Right renal pelvis (tissue), 4 donors: Measurements from ENCODE around the gene RASGEF1C. TPM values are rescaled to one million over a fixed set of nuclear protein-coding genes. Genes with fewer than 3 reads are reported as not detected.

Experiments
- DNase-seq, 4 donors: peaks; one replicate each; pipeline ENCODE4 v3.0.0-alpha.2; 2013; ENCODE audit warnings: low read depth in 4 of 4, low spot score in 3 of 4, missing footprints in 1 of 4
- polyA plus RNA-seq, 4 donors: library from polyadenylated mRNA; unstranded; fragments of 120-200 nt; gene quantifications; one replicate each; pipeline ENCODE4 v1.2.1, GENCODE V29; 2013; ENCODE audit not compliant: insufficient read length in 4 of 4

Gene RASGEF1C
- polyA plus RNA-seq, 4 donors: 0.55 to 1.1 (median 0.88) TPM

DNA sequence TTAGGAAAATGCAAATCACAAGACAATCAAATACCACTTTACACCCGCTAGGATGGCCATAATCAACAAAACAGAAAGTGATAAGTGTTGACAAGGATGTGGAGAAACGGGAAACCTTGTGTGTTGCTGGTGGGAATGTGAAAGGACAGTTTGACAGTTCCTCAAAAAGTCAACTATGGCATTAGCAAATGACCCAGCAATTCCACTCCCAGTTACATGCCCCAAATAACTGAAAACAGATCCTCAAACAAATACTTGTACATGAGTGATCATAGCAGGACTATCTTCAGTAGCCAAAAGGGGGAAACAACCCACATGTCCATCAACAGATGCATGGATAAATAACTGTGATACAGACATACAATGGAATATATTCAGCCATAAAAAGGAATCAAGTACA lies 21.2 kb downstream of the RASGEF1C start:
- DNase-seq: no peak

DNA sequence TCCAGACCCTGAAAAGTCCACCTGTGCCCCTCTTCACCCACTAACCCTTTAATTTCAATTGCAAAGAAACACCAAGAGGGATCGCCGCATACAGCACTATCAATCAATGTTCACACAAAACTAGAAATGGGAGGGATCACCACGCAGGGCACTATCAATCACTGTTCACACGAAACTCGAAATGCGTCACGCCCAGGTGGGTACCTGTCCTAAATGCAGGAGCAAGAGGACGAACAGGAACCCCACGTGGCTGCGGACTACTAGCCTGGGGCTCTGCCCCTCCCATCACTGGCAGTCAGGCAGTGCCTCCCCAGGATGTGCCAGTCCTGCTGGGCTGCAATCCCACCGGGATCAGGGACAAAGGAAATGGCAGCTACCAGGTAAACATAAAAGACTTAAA lies 28.2 kb downstream of the RASGEF1C start:
- DNase-seq: no peak

DNA sequence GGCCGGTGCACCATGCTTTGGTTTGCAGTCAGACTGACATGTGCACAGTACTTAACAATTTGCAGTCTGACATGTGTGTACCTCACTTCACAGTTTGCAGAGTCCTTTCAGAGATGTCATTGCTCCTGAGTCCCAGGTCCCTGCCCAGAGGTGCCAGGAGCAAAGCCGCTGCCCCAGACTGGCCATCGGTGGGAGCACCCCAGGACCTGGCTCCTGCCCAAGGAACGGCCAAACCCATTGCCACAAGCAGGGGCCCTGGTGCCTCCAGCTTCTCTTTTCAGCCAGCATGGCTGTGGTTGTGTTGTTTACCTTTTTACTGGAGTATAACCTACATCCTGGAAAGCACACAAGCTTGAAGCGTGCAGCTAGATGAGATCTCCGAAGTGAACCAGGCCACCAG lies 28.6 kb downstream of the RASGEF1C start:
- no peak for DNase-seq

DNA sequence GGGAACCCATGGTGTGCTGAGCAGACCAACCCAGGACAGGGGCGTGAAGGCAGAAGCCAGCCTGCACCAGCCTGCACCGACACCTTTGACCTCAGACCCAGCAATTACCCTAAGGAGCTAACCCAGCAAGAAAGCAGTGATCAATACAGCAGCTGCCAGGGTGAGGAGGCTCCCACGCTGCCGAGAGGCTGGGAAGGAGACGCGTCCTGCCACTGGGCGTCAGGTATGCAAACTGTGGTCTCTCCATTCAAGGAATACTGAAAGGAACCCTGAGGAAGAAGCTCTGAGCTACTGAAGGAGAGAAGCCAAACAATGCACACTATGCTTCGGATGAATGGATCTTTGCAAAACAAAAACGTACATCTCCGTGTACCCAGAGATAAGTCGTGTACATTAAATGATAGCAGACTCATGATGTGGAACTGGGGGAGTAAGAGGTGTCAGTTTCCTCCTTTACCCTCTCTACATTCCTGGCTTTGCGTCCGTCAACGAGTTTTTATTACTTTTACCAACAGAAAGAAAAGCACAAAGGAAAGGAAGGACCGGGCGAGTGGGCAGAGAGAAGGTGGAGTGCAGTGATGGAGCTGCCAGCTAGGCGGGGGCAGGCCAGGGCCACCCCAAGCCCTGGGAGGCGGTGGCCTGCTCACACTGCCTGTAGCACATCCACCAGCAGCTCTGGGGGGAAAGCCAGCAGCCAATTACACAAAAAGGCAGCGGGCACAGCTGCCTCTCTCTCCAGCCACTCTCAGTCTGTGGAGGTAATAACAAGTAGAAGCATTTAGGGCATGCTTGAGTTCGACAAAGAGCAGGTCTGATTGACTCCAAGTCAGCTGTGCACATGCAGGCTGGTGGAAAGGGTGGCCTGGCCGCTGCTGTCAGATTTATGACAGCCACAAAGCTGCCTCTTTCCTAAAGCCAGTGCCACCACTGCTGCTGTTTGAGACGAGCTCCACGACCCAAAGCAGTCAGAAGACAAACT lies 29.3 kb downstream of the RASGEF1C start:
- no peak for DNase-seq

DNA sequence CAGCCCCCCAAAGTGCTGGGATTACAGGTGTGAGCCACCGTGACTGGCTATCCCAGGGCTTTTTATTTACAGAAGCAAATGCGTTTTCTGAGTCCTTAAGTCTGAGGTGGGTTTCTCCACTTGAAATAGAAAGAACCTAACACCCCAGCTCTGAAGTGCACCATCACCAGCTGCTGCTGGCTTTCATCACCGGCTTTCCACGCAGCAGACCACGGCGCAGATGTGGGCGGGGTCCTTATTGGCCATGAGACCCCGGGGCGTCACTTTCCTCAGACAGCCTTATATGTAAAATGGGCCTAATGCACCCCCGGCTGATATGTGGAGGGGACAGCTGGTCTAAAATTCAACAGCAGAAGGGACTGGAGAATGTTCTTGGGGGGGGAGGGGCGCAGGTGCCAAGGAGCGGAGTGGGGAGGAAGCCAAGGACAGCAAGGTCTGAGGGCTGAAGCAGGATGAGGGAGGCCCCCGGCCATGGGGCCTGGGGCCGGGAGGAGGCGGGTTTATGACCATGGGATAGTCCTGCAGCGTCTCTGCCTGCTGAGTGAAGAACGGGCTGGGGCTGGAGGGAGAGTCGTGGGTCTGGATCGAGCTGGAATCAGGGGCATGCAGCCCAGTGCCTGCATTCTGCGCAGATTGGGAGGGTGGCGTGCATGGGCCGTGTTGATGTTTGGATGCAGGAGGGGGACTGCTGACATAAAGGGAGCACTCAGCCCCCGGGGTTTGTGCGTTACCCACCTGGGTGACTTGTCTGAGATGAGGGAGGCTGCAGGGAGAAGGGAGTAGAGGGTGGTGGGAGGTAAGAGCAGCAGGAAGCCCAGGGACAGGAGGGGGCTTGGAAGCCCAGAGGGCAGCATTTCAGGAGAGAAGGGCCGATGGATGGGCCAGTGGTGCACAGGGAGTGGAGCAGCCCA lies 30.2 kb downstream of the RASGEF1C start:
- no peak for DNase-seq

DNA sequence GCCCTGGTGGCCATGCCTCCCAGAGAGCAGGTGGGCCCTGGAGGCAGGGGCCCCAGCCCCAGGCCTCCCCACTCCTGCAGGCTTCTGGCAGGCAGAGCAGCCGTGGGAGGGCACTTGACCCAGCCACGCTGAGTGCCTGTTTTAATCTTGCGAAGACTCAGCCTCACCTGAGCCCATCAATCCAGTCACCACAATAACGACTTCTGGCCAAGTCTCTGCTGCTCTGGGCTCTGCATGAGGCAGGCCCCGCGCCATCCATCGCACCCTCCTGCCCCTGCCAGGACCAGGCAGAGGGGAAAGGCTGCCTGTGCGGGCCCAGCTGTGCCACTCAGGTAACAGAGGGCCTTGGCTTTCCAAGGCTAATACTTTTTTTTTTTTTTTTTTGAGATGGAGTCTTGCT lies 32.8 kb downstream of the RASGEF1C start:
- no peak for DNase-seq

DNA sequence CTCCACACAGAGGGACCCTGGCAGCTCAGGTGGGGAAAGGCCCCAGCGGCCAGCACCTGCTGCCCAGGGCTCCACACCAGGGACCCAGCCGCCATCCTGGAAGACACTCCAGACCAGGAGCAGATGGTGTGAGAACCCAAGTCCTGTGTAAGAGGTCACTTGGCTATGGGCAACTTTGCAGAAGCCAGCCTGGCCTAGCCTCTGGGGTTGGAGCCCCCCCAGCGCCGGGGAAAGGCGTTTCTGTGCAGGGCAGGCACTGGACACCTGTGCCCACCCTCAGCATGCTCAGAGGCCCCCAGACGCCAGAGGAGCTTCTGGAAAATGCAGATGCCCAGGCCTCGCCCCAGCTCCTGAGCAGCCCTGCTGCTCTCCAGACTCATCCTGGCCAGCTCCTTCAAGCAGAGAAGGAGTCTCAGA lies 34.0 kb downstream of the RASGEF1C start:
- no peak for DNase-seq

DNA sequence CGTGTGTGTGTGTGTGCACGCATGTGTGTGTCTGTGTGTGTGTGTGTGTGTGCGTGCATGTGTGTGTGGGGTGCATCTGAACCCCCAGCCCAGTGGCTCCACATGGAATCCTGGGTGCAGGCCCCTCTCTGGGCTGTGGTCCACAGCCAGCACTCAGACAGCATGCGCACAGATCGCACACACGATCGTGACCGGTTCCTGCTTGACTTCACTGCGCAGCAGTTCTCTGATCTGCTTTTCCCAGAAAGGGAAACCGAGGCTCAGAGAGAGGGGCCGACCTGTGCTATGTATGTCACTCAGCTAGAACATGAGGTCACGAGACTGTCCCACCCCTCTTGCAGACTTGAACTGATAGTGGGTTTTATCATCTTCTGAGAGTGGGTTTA lies 34.4 kb downstream of the RASGEF1C start:
- DNase-seq: no peak

DNA sequence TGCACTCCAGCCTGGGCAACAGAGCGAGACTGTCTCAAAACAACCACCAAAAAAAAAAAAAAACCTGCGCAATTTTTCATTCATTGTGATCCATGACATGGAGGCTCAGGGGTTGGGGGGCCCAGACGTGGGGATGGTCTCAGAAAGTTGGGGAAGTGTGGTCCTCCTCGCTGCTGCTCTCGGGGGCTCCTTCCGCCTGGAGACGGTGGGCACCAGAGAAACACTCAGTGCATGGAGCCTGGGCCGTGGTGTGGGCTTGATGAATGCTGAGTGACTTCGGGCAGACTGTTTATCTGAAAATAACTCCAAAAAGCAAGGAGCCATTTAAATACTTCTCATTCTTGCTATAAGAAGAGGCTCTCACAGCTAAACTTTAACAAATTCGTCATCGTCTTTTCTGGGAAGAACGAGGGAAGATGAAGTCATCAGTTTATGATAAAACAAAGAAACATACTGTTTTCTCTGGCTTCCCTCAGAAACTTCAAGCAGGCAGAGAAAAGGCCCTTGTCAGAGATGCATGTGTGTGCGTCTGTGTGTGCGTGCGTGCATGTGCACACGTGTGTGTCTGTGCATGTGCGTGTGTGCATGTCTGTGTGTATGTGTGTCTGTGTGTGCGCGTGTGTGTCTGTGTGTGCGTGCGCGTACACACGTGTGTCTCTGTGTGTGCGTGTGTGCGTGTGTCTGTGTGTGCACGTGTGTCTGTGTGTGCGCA lies 35.0 kb downstream of the RASGEF1C start:
- DNase-seq: no peak

DNA sequence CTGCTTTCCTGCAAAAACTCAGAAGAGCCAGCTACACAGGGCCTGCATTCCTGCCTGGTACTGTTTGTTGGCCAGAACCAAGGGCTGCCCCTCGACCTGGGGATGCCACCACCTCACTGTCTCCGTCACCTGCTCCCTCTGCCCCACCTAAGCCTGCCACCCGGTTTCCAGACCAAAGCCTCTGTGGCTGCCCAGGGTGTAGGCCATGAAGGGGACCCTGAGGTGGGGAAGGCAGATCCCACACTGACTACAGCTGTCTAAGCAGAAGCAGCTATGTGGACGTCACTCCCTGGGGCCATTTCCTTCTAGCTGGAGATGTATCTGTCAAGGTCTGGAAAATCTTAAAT lies 35.8 kb downstream of the RASGEF1C start:
- DNase-seq: no peak

DNA sequence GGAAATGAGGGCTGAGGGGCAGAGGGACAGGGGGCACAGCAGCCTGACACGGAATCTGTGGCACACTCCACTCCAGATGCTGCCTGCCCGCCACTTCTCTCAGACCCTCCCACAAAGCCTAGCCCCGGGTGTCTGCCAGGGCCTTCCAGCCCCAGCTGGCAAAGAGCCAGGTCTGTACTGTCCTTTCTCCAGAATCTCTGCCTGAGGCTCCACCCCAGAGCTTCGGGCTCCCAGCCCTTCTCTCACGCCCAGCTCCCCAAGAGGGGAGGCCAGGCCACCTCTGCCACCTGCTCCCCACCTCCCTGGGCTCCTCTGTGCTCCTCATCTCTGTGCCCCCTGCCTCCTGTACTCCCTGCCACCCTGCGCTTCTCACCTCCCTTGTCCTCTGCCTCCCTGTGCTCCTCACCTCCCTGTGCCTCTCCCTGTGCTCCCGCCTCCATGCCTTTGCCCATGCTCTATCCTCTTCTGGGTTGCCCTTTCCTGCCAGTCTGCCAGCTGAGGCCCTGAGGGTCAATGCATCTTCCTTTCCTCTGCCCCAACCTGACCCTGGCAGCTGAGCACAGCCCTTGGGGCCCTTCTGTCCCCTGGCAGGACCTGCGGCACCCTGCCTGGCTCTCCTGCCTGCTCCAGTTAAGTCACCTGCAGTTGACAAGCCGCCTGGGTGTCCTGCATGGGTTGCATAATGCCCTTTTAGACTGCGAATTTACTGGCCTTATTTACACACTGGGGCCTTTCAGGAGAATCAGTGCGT lies 36.4 kb downstream of the RASGEF1C start:
- DNase-seq: no peak

DNA sequence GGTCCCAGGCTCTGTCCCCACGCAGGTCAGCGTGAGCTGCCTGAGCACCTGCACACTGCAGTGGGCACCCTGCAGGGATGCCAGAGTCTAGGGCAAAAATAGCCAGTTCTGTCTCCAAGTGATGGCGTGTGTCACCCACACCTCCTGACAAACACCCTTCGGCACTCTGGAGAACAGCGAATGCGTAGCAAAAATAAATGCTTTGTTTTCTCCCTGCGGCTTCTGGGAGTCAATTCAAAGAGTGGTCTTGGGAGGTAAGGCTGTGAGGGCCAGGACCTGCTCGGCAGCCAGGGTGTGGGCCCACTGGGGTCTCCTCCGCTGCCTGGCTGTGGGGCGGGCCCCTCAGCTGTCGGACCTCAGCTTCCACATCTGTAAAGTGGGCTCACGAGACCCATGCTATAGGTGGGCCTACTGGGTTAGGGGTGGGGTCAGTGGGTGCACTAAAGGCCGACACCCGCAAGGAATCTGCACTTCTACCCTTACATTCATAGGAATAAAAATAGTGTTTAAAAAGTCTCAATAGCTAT lies 37.4 kb downstream of the RASGEF1C start:
- DNase-seq: no peak

DNA sequence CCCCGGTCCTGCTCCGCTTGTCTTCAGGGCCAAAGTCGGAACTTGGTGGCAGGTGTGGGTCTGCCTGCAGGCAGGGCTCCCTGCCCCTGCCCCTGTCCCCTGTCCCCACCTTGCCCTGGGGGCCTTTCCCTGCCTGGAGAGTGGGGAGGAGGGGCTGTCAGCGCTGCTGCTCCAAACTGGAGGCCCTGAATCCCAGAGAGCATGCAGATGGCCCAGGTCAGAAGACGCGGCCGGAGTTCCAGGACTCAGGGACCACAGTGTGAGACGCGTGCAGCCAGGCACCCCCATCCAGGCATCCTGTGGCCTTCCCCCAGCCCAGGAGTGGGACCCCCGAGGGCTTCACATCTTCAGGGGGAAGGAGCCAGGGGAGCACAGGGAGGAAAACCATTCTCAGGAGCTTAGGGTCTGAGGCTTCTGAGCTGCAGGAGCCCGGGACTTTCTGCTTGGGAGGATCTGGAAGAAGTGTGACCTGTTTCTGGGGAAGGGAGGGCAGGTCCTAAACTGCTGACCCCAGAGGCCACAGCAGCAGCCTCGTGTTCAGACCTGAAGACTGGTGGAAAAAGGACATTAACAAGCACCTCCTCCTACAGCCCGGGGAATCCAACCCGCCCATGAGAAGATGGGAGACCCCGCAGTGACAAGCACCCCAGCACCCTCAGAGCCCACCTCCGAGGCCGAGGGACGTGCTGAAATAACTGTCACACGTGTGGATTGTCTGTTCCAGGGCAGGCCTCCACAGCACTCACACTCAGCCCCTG lies 38.0 kb downstream of the RASGEF1C start:
- DNase-seq: no peak

DNA sequence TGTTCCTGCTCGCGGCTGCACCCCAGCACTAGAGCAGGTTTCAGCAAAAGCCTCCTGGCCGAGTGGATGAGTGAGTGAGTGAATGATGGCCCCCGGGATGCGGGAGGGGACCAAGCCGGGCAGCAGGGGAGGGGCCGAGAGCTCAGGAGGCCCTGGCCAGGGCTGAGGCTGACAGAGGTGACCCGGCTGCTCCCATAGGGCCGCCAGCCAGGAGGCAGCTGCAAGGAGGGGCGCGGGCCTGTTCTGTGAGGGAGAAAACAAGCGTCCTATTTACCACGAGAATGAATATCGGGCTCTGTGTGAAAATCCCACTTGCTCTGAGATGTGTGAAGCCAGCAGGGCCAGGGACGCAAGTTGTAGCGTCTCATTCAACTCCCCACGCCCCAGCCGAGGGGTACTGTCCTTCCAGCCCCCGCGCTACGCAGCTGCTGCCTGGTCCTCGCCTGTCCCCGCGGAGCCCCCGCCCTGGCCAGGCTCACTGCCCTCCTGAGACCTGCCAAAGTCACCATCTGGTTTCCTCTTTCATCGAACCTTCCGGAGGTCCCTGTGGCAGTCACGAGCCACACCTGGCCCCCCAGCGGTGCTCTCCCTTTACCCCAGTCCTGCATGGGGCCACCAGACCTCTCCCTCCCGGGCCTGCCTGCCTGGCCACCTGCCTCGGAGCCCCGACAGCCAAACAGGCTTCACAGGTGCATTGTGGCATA lies 38.8 kb downstream of the RASGEF1C start:
- no peak for DNase-seq

DNA sequence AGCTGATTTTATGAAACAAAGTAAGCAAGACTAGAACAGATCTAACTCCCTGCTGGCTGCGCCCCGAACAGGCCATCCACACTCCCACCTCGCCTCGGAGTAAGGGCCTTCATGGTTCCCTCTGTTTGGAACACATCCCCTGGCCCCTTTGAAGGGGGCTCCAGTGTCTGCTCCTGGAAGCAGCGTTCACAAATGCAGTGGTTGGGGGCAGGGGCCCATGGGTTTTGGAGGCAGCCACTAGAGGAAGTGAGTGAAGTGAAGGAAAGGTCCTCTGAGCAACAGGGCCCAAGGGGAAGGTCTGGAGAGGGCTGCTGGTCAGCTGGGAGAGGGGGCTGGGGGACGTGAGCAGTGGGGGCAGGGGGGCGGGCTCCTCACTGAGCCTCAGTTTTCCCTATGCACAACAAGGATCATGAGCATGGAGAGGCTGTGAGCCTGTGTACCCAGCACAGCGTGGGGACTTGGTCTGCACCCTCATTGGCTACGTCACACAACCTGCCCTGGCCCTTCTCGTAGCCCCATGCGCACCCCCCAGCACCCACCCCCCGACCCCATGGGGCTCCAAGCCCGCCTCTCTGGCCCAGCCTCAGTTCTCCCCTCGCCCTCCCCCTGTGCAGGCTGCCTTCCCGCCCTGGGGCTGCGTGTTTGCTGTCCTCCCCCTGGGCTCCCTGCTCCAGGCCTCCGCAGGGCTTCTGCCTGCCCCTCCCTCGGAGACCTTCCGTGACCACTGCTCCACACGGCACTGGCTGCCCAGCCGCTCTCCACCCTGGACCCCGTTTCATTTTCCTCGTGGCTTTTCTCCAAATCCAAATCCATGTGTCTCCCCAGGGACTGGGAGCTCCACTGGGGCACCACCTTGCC lies 39.5 kb downstream of the RASGEF1C start:
- no peak for DNase-seq

DNA sequence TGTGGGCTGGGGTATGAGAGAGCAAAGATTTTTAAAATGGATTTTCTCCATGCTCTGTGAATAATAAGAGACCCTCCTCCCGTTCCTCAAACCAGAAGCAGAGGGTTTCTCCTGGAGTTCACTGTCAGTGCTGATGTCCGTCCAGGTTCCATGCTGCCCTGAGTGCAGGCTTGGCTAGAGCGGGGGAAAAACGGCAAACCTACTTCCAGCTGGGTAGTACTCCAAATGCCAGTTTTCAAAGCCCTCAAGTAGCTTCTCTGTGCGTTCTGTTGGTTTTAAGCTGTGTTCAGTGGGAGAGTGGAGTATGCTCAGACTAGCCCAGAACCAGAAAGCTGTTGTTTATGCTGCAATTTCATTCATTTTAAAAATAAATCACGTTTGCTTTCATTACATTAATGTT lies 40.3 kb downstream of the RASGEF1C start:
- DNase-seq: no peak

DNA sequence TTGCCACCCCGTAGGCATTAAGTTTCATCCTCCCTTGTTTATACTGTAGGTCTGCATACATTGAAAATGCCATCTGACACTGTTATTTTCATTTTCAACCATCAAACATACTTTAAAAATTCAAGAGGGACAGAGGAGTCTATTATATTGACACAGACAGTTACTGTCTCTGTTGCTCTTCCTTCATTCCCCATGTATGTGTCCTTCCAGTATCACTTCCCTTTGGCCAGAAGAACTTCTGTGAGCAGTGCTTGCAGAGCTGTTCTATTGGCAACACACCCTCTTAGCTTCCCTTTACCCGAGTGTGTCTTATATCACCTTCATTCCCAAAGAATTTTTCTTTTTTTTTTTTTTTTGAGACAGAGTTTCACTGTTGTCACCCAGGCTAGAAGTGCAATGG lies 42.8 kb downstream of the RASGEF1C start:
- no peak for DNase-seq

DNA sequence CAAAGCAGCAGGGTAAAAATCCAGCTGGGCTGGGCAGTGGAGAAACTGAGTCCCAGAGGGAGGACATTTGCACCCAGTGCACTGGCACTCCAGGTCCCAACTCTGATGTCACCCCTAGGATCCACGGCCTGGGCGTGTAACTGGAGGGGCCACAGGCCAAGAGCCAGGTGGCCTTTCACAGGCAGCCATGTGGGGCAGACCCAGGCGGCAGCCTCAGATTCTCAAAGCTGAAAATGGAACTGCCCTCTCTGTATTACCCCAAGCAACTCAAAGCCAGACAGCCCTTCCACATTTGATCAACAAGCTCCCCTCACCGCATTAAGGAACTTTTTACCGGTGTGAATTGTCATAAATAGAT lies 46.7 kb downstream of the RASGEF1C start:
- no peak for DNase-seq
